WTC11 (cell line): ENCODE results near the gene NUDT6.
"Not testable (repeated sequence)": the region's sequence is repeated elsewhere in the genome, so short reads cannot be mapped to it uniquely, and the experiment has no call there.

Source experiments
- ATF1 ChIP-seq: sonication (generic); formaldehyde crosslinking; IDR thresholded peaks from 2 replicates; pipeline ENCODE4 v1.8.1; 2023; ENCODE audit warnings: mild to moderate bottlenecking, moderate library complexity, missing genetic modification reagents
- ESRRA ChIP-seq: sonication (generic); formaldehyde crosslinking; IDR thresholded peaks from 2 replicates; pipeline ENCODE4 v1.8.1; 2022; ENCODE audit warnings: mild to moderate bottlenecking, missing genetic modification reagents, borderline replicate concordance
- ZNF263 ChIP-seq: sonication (generic); formaldehyde crosslinking; IDR thresholded peaks from 2 replicates; pipeline ENCODE4 v1.8.1; 2022; ENCODE audit warnings: low read depth, mild to moderate bottlenecking, moderate library complexity, missing genetic modification reagents
- TF ChIP-seq, protein P1 (sequence below): sonication (generic); formaldehyde crosslinking; IDR thresholded peaks from 2 replicates; pipeline ENCODE4 v1.8.1; 2022; ENCODE audit warnings: missing genetic modification reagents, borderline replicate concordance
- TF ChIP-seq, protein P2 (sequence below): sonication (generic); formaldehyde crosslinking; IDR thresholded peaks from 2 replicates; pipeline ENCODE4 v1.8.0; 2022; ENCODE audit warnings: mild to moderate bottlenecking, missing genetic modification reagents
- TF ChIP-seq, protein P3 (sequence below): fragments of 200-600 bp; IDR thresholded peaks from 2 replicates; pipeline ENCODE4 v1.8.0; 2022; ENCODE audit warnings: antibody characterized with exemption
- TF ChIP-seq, protein P4 (sequence below): sonication (generic); formaldehyde crosslinking; IDR thresholded peaks from 2 replicates; pipeline ENCODE4 v1.8.1; 2022; ENCODE audit warnings: low read depth, missing genetic modification reagents, borderline replicate concordance

DNA sequence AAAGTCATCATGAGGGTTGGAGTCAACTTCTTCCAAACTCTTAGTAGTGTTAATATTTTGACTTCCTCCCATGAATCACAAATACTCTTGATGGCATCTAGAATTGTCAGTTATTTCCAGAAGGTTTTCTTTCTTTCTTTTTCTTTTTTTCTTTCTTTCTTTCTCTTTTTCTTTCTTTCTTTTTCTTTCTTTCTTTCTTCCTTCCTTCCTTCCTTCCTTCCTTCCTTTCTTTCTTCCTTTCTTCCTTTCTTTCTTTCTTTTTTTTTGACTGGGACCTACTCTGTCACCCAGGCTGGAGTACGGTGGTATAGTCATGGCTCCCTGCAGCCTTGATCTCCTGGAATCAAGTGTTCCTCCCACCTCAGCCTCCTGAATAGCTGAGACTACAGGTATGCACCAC, 78.0 kb downstream of the NUDT6 start:
- TF ChIP-seq ZNF263; ESRRA; ATF1 (CRISPR knock-in tag): not testable (repeated sequence)
- TF ChIP-seq, protein P1, sequence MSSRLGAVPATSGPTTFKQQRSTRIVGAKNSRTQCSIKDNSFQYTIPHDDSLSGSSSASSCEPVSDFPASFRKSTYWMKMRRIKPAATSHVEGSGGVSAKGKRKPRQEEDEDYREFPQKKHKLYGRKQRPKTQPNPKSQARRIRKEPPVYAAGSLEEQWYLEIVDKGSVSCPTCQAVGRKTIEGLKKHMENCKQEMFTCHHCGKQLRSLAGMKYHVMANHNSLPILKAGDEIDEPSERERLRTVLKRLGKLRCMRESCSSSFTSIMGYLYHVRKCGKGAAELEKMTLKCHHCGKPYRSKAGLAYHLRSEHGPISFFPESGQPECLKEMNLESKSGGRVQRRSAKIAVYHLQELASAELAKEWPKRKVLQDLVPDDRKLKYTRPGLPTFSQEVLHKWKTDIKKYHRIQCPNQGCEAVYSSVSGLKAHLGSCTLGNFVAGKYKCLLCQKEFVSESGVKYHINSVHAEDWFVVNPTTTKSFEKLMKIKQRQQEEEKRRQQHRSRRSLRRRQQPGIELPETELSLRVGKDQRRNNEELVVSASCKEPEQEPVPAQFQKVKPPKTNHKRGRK (CRISPR knock-in tag): not testable (repeated sequence)
- TF ChIP-seq, protein P2, sequence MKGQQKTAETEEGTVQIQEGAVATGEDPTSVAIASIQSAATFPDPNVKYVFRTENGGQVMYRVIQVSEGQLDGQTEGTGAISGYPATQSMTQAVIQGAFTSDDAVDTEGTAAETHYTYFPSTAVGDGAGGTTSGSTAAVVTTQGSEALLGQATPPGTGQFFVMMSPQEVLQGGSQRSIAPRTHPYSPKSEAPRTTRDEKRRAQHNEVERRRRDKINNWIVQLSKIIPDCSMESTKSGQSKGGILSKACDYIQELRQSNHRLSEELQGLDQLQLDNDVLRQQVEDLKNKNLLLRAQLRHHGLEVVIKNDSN (CRISPR knock-in tag): not testable (repeated sequence)
- TF ChIP-seq, protein P3, sequence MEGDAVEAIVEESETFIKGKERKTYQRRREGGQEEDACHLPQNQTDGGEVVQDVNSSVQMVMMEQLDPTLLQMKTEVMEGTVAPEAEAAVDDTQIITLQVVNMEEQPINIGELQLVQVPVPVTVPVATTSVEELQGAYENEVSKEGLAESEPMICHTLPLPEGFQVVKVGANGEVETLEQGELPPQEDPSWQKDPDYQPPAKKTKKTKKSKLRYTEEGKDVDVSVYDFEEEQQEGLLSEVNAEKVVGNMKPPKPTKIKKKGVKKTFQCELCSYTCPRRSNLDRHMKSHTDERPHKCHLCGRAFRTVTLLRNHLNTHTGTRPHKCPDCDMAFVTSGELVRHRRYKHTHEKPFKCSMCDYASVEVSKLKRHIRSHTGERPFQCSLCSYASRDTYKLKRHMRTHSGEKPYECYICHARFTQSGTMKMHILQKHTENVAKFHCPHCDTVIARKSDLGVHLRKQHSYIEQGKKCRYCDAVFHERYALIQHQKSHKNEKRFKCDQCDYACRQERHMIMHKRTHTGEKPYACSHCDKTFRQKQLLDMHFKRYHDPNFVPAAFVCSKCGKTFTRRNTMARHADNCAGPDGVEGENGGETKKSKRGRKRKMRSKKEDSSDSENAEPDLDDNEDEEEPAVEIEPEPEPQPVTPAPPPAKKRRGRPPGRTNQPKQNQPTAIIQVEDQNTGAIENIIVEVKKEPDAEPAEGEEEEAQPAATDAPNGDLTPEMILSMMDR: not testable (repeated sequence)
- TF ChIP-seq, protein P4, sequence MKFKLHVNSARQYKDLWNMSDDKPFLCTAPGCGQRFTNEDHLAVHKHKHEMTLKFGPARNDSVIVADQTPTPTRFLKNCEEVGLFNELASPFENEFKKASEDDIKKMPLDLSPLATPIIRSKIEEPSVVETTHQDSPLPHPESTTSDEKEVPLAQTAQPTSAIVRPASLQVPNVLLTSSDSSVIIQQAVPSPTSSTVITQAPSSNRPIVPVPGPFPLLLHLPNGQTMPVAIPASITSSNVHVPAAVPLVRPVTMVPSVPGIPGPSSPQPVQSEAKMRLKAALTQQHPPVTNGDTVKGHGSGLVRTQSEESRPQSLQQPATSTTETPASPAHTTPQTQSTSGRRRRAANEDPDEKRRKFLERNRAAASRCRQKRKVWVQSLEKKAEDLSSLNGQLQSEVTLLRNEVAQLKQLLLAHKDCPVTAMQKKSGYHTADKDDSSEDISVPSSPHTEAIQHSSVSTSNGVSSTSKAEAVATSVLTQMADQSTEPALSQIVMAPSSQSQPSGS (CRISPR knock-in tag): not testable (repeated sequence)
